ENCODE data around the gene PEX14. TPM values are rescaled to one million over a fixed set of nuclear protein-coding genes. Genes with fewer than 3 reads are reported as not detected.

PEX14 gene
- polyA plus RNA-seq, 1 donor from 2014 or later: 13.5 TPM

- H3F3A ChIP-seq (ENCODE audit: insufficient read depth, low read length, poor library complexity, severe bottlenecking): no peaks in the 10 kb centered on the region
- H3K9me3 ChIP-seq (ENCODE audit: low read length): no peaks in the 10 kb centered on the region
- no peaks in the 10 kb centered on the region for H3K27me3 ChIP-seq (ENCODE audit: insufficient read depth, low read depth, low read length)
- no peak overlapping the region for H3K27ac ChIP-seq (ENCODE audit: low read length)
- H4K20me1 ChIP-seq (ENCODE audit: insufficient read depth): no peaks in the 10 kb centered on the region
- TF ChIP-seq, protein P1, sequence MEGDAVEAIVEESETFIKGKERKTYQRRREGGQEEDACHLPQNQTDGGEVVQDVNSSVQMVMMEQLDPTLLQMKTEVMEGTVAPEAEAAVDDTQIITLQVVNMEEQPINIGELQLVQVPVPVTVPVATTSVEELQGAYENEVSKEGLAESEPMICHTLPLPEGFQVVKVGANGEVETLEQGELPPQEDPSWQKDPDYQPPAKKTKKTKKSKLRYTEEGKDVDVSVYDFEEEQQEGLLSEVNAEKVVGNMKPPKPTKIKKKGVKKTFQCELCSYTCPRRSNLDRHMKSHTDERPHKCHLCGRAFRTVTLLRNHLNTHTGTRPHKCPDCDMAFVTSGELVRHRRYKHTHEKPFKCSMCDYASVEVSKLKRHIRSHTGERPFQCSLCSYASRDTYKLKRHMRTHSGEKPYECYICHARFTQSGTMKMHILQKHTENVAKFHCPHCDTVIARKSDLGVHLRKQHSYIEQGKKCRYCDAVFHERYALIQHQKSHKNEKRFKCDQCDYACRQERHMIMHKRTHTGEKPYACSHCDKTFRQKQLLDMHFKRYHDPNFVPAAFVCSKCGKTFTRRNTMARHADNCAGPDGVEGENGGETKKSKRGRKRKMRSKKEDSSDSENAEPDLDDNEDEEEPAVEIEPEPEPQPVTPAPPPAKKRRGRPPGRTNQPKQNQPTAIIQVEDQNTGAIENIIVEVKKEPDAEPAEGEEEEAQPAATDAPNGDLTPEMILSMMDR (IDR thresholded peaks at IDR 0.05; ENCODE audit: poor library complexity, severe bottlenecking): no peak
- TF ChIP-seq REST (IDR thresholded peaks at IDR 0.05; ENCODE audit: borderline replicate concordance): no peak
- TF ChIP-seq EZH2 (IDR thresholded peaks at IDR 0.05; ENCODE audit: borderline replicate concordance, insufficient read depth, low read length, poor library complexity, severe bottlenecking): no peak
- TF ChIP-seq MXI1 (conservative IDR thresholded peaks at IDR 0.05; ENCODE audit: poor library complexity, severe bottlenecking): no peak
- TF ChIP-seq RAD21 (conservative IDR thresholded peaks at IDR 0.05): no peak
- no peak for TF ChIP-seq POLR2AphosphoS5 (IDR thresholded peaks at IDR 0.05)
- TF ChIP-seq SMC3 (conservative IDR thresholded peaks at IDR 0.05; ENCODE audit: poor library complexity): no peak
- TF ChIP-seq EP300 (conservative IDR thresholded peaks at IDR 0.05; ENCODE audit: poor library complexity, severe bottlenecking): no peak
- no peak for TF ChIP-seq TAF1 (IDR thresholded peaks at IDR 0.05; ENCODE audit: low read depth)
- H2AFZ ChIP-seq (ENCODE audit: low read depth, low read length): no peak overlapping the region
- H3K36me3 ChIP-seq (ENCODE audit: insufficient read depth, low read length): no peaks in the 10 kb centered on the region
- no peaks in the 10 kb centered on the region for H3K79me2 ChIP-seq (replicated peaks; ENCODE audit: insufficient read depth, low read length)
- no peak overlapping the region for H3K4me2 ChIP-seq (ENCODE audit: low read length)
- H3K4me3 ChIP-seq (ENCODE audit: low read length): no peak overlapping the region
- H3K9ac ChIP-seq (ENCODE audit: low read length): no peak overlapping the region
- no peaks in the 10 kb centered on the region for H3K9me2 ChIP-seq (ENCODE audit: insufficient read depth, low read length)
Observed at GRCh38 chr1:10470043-10470442, 4.7 kb upstream of the PEX14 start.

- H3K36me3 ChIP-seq (ENCODE audit: insufficient read depth, low read length): no peaks in the 10 kb centered on the region
- peak overlapping the region; percentile 95 for H3K4me3 ChIP-seq (ENCODE audit: low read length)
- H3K9me2 ChIP-seq (ENCODE audit: insufficient read depth, low read length): no peaks in the 10 kb centered on the region
- H3F3A ChIP-seq (ENCODE audit: insufficient read depth, low read length, poor library complexity, severe bottlenecking): no peaks in the 10 kb centered on the region
- H3K27me3 ChIP-seq (ENCODE audit: insufficient read depth, low read depth, low read length): no peaks in the 10 kb centered on the region
- H3K9ac ChIP-seq (ENCODE audit: low read length): peak overlapping the region; percentile 76
- H3K27ac ChIP-seq (ENCODE audit: low read length): peak overlapping the region; percentile 40
- peak overlapping the region; percentile 18 for H3K4me2 ChIP-seq (ENCODE audit: low read length)
- H4K20me1 ChIP-seq (ENCODE audit: insufficient read depth): no peaks in the 10 kb centered on the region
- no peaks in the 10 kb centered on the region for H3K9me3 ChIP-seq (ENCODE audit: low read length)
- H3K79me2 ChIP-seq (replicated peaks; ENCODE audit: insufficient read depth, low read length): peaks cover 13% of the 10 kb centered on the region
- H2AFZ ChIP-seq (ENCODE audit: low read depth, low read length): peak overlapping the region; percentile 63
- TF ChIP-seq EP300 (conservative IDR thresholded peaks at IDR 0.05; ENCODE audit: poor library complexity, severe bottlenecking) (no peak), TAF1 (IDR thresholded peaks at IDR 0.05; ENCODE audit: low read depth) (no peak), RAD21 (conservative IDR thresholded peaks at IDR 0.05) (no peak), REST (IDR thresholded peaks at IDR 0.05; ENCODE audit: borderline replicate concordance) (no peak), POLR2AphosphoS5 (IDR thresholded peaks at IDR 0.05) (no peak), SMC3 (conservative IDR thresholded peaks at IDR 0.05; ENCODE audit: poor library complexity) (no peak), MXI1 (conservative IDR thresholded peaks at IDR 0.05; ENCODE audit: poor library complexity, severe bottlenecking) (no peak), EZH2 (IDR thresholded peaks at IDR 0.05; ENCODE audit: borderline replicate concordance, insufficient read depth, low read length, poor library complexity, severe bottlenecking) (no peak)
- TF ChIP-seq, protein P1 (IDR thresholded peaks at IDR 0.05; ENCODE audit: poor library complexity, severe bottlenecking): no peak
Observed at GRCh38 chr1:10471411-10472219, 3.1 kb upstream of the PEX14 start.
